HEK293 (cell line): Measurements from ENCODE around the gene PBX3.

ENCODE experiments used
- BCL11B ChIP-seq: fragments of 450-650 bp; formaldehyde crosslinking; IDR thresholded peaks from 2 replicates; pipeline ENCODE4 v1.5.1; 2016; ENCODE audit warnings: low read depth, missing biosample characterization, missing genetic modification characterization
- CTCF ChIP-seq: fragments of 450-650 bp; formaldehyde crosslinking; IDR thresholded peaks from 2 replicates; pipeline ENCODE4 v1.5.1; 2016; ENCODE audit warnings: missing biosample characterization, missing genetic modification characterization
- GFI1B ChIP-seq: fragments of 450-650 bp; formaldehyde crosslinking; IDR thresholded peaks from 2 replicates; pipeline ENCODE4 v1.5.1; 2016; ENCODE audit warnings: missing biosample characterization, missing genetic modification characterization
- GLIS1 ChIP-seq: fragments of 450-650 bp; formaldehyde crosslinking; IDR thresholded peaks from 2 replicates; pipeline ENCODE4 v1.5.1; 2016; ENCODE audit warnings: missing biosample characterization, missing genetic modification characterization
- HOXD13 ChIP-seq: sonication (generic); formaldehyde crosslinking; IDR thresholded peaks from 2 replicates; pipeline ENCODE4 v1.8.0; 2022; ENCODE audit warnings: missing genetic modification reagents, borderline replicate concordance
- KLF16 ChIP-seq: fragments of 450-650 bp; formaldehyde crosslinking; IDR thresholded peaks from 2 replicates; pipeline ENCODE4 v1.5.1; 2017; ENCODE audit warnings: missing biosample characterization, missing genetic modification characterization
- KLF7 ChIP-seq: fragments of 450-650 bp; formaldehyde crosslinking; IDR thresholded peaks from 2 replicates; pipeline ENCODE4 v1.5.1; 2016; ENCODE audit warnings: missing biosample characterization, missing genetic modification characterization, borderline replicate concordance
- MZF1 ChIP-seq: fragments of 450-650 bp; formaldehyde crosslinking; IDR thresholded peaks from 2 replicates; pipeline ENCODE4 v1.5.1; 2017; ENCODE audit warnings: missing biosample characterization, missing genetic modification characterization, borderline replicate concordance
- OSR2 ChIP-seq: fragments of 450-650 bp; formaldehyde crosslinking; IDR thresholded peaks from 2 replicates; pipeline ENCODE4 v1.5.1; 2016; ENCODE audit warnings: missing biosample characterization, missing genetic modification characterization
- RBAK ChIP-seq: fragments of 450-650 bp; formaldehyde crosslinking; IDR thresholded peaks from 2 replicates; pipeline ENCODE4 v1.5.1; 2016; ENCODE audit warnings: missing biosample characterization, missing genetic modification characterization
- SCRT2 ChIP-seq: fragments of 450-650 bp; formaldehyde crosslinking; IDR thresholded peaks from 2 replicates; pipeline ENCODE4 v1.5.1; 2016; ENCODE audit warnings: missing biosample characterization, missing genetic modification characterization
- SP2 ChIP-seq: fragments of 450-650 bp; formaldehyde crosslinking; IDR thresholded peaks from 2 replicates; pipeline ENCODE4 v1.5.1; 2016; ENCODE audit warnings: missing biosample characterization, missing genetic modification characterization
- TCF7L2 ChIP-seq: IDR thresholded peaks from 2 replicates; pipeline ENCODE4 v1.6.1; 2011; ENCODE audit warnings: low read depth, mild to moderate bottlenecking, inconsistent platforms, low read length, moderate library complexity, borderline replicate concordance
- TSHZ1 ChIP-seq: fragments of 450-650 bp; formaldehyde crosslinking; IDR thresholded peaks from 2 replicates; pipeline ENCODE4 v1.5.1; 2016; ENCODE audit warnings: missing biosample characterization, missing genetic modification characterization, borderline replicate concordance
- ZBTB17 ChIP-seq: fragments of 450-650 bp; formaldehyde crosslinking; IDR thresholded peaks from 2 replicates; pipeline ENCODE4 v1.5.1; 2016; ENCODE audit warnings: missing biosample characterization, missing genetic modification characterization
- ZNF133 ChIP-seq: fragments of 450-650 bp; formaldehyde crosslinking; IDR thresholded peaks from 2 replicates; pipeline ENCODE4 v1.5.1; 2016; ENCODE audit warnings: missing biosample characterization, missing genetic modification characterization
- ZNF155 ChIP-seq: fragments of 450-650 bp; formaldehyde crosslinking; IDR thresholded peaks from 2 replicates; pipeline ENCODE4 v1.5.1; 2016; ENCODE audit warnings: missing biosample characterization, missing genetic modification characterization
- ZNF184 ChIP-seq: fragments of 450-650 bp; IDR thresholded peaks from 2 replicates; pipeline ENCODE4 v1.5.1; 2018; ENCODE audit warnings: missing biosample characterization, mild to moderate bottlenecking, missing genetic modification characterization
- ZNF292 ChIP-seq: fragments of 450-650 bp; formaldehyde crosslinking; IDR thresholded peaks from 2 replicates; pipeline ENCODE4 v1.5.1; 2016; ENCODE audit warnings: low read depth, missing biosample characterization, missing genetic modification characterization, borderline replicate concordance
- ZNF324 ChIP-seq: fragments of 450-650 bp; formaldehyde crosslinking; IDR thresholded peaks from 2 replicates; pipeline ENCODE4 v1.5.1; 2016; ENCODE audit warnings: missing biosample characterization, missing genetic modification characterization
- ZNF394 ChIP-seq: fragments of 450-650 bp; formaldehyde crosslinking; IDR thresholded peaks from 2 replicates; pipeline ENCODE4 v1.5.1; 2016; ENCODE audit warnings: missing biosample characterization, missing genetic modification characterization, mild to moderate bottlenecking, moderate library complexity, borderline replicate concordance
- ZNF600 ChIP-seq: fragments of 450-650 bp; formaldehyde crosslinking; IDR thresholded peaks from 2 replicates; pipeline ENCODE4 v1.5.1; 2016; ENCODE audit warnings: missing biosample characterization, missing genetic modification characterization
- ZNF645 ChIP-seq: fragments of 450-650 bp; formaldehyde crosslinking; IDR thresholded peaks from 2 replicates; pipeline ENCODE4; 2016; ENCODE audit warnings: missing biosample characterization, missing genetic modification characterization
- ZNF692 ChIP-seq: fragments of 450-650 bp; formaldehyde crosslinking; IDR thresholded peaks from 2 replicates; pipeline ENCODE4 v1.5.1; 2016; ENCODE audit warnings: missing biosample characterization, missing genetic modification characterization
- ZNF747 ChIP-seq: fragments of 450-650 bp; formaldehyde crosslinking; IDR thresholded peaks from 2 replicates; pipeline ENCODE4 v1.5.1; 2016; ENCODE audit warnings: missing biosample characterization, missing genetic modification characterization
- ZXDB ChIP-seq: fragments of 450-650 bp; formaldehyde crosslinking; IDR thresholded peaks from 2 replicates; pipeline ENCODE4 v1.5.1; 2016; ENCODE audit warnings: missing biosample characterization, missing genetic modification characterization
- TF ChIP-seq, protein P1 (sequence below): fragments of 450-650 bp; formaldehyde crosslinking; IDR thresholded peaks from 2 replicates; pipeline ENCODE4 v1.5.1; 2017; ENCODE audit warnings: missing biosample characterization, missing genetic modification characterization
- TF ChIP-seq, protein P2 (sequence below): fragments of 450-650 bp; formaldehyde crosslinking; IDR thresholded peaks from 2 replicates; pipeline ENCODE4 v1.5.1; 2016; ENCODE audit warnings: missing biosample characterization, missing genetic modification characterization

PBX3 gene

DNA sequence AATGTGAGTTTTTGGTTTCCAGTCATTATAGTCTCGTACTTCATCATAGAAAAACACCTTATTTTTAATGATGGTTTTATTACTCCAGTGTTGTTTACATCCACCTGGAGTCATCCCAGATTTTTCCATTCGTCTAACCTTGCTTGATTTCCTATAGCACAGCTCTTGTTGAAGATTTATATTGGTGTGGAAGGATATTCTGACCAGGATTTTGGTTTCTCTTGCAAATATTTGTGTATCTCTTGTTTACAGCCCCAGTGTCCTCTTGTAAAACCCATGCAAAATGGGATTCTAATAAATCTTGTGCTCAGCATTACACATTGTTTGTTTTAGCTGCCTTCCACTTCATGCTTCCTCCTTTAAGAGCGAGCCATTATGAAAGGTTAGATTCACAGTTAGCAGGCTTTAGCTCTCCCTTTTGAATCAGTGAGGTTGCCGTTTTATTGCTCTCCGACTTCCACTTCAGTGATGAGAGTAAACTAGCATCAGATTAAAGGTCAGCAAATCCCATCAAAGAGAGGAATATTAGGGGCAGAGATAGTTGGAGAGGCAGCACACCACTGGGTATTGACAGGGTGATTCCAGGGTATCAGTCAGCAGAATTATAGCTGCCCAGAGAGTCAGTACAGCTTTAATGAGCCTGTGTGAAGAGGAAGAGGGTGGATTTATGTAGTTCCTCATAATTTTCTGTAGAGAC, 157.1 kb downstream of the PBX3 start (continued):
- TF ChIP-seq, protein P1, sequence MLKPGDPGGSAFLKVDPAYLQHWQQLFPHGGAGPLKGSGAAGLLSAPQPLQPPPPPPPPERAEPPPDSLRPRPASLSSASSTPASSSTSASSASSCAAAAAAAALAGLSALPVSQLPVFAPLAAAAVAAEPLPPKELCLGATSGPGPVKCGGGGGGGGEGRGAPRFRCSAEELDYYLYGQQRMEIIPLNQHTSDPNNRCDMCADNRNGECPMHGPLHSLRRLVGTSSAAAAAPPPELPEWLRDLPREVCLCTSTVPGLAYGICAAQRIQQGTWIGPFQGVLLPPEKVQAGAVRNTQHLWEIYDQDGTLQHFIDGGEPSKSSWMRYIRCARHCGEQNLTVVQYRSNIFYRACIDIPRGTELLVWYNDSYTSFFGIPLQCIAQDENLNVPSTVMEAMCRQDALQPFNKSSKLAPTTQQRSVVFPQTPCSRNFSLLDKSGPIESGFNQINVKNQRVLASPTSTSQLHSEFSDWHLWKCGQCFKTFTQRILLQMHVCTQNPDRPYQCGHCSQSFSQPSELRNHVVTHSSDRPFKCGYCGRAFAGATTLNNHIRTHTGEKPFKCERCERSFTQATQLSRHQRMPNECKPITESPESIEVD, result peak; percentile 97
- TF ChIP-seq TCF7L2 (peak; percentile 97), GFI1B (tag by site-specific recombination) (peak; percentile 85; the same call in 1 of the 2 replicates), OSR2 (tag by site-specific recombination) (peak; percentile 98), ZNF184 (tag by site-specific recombination) (no peak), ZXDB (tag by site-specific recombination) (peak; percentile 85), ZNF324 (tag by site-specific recombination) (no peak), SCRT2 (tag by site-specific recombination) (no peak), ZNF155 (no peak), ZNF292 (no peak), RBAK (tag by site-specific recombination) (no peak), MZF1 (tag by site-specific recombination) (0 out of 2 replicates have a peak, but pooled peaks have one; percentile 54), BCL11B (tag by site-specific recombination) (no peak), SP2 (tag by site-specific recombination) (no peak), ZNF692 (tag by site-specific recombination) (peak; percentile 85), KLF7 (tag by site-specific recombination) (0 out of 2 replicates have a peak, but pooled peaks have one; percentile 35), ZNF747 (tag by site-specific recombination) (no peak), ZBTB17 (peak; percentile 59), GLIS1 (tag by site-specific recombination) (no peak), ZNF133 (tag by site-specific recombination) (no peak), KLF16 (tag by site-specific recombination) (no peak; the same call in 1 of the 2 replicates), ZNF394 (tag by site-specific recombination) (no peak; the same call in 1 of the 2 replicates), ZNF645 (no peak), TSHZ1 (tag by site-specific recombination) (no peak), ZNF600 (peak; percentile 53; the same call in 1 of the 2 replicates), CTCF (tag by site-specific recombination) (no peak), HOXD13 (CRISPR knock-in tag) (peak; percentile 76)
- TF ChIP-seq, protein P2, sequence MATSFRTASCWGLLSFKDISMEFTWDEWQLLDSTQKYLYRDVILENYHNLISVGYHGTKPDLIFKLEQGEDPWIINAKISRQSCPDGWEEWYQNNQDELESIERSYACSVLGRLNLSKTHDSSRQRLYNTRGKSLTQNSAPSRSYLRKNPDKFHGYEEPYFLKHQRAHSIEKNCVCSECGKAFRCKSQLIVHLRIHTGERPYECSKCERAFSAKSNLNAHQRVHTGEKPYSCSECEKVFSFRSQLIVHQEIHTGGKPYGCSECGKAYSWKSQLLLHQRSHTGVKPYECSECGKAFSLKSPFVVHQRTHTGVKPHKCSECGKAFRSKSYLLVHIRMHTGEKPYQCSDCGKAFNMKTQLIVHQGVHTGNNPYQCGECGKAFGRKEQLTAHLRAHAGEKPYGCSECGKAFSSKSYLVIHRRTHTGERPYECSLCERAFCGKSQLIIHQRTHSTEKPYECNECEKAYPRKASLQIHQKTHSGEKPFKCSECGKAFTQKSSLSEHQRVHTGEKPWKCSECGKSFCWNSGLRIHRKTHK (tag by site-specific recombination), result no peak
